NOMO-1 treated with DMSO at 0.1 percent for 48 hours (cell line): Measurements from ENCODE around the gene CDH13.

ENCODE experiments used
- DNase-seq: peaks from one replicate; lab custom pipeline; 2025; ENCODE audit not compliant: unreplicated experiment; lab: John Stamatoyannopoulos, UW

The CDH13 gene

GRCh38 chr16:82625066-82625968, 1.5 kb upstream of the CDH13 start:
- no peak for DNase-seq

- no peak for DNase-seq
Observed at GRCh38 chr16:82628088-82628423, 1.3 kb downstream of the CDH13 start.

GRCh38 chr16:82628711-82629110, 1.9 kb downstream of the CDH13 start:
- no peak for DNase-seq

- no peak for DNase-seq
Observed at GRCh38 chr16:82629441-82630027, 2.8 kb downstream of the CDH13 start.

GRCh38 chr16:82630219-82630618, 3.5 kb downstream of the CDH13 start:
- no peak for DNase-seq

- DNase-seq: no peak
Observed at GRCh38 chr16:82630688-82631087, 3.9 kb downstream of the CDH13 start.

GRCh38 chr16:82631701-82632685, 5.2 kb downstream of the CDH13 start:
- no peak for DNase-seq

GRCh38 chr16:82633964-82634600, 7.3 kb downstream of the CDH13 start:
- DNase-seq: no peak

GRCh38 chr16:82634955-82635610, 8.3 kb downstream of the CDH13 start:
- DNase-seq: no peak

- DNase-seq: no peak
Observed at GRCh38 chr16:82636485-82636884, 9.7 kb downstream of the CDH13 start.

GRCh38 chr16:82636958-82637357, 10.2 kb downstream of the CDH13 start:
- DNase-seq: no peak

- no peak for DNase-seq
Observed at GRCh38 chr16:82638095-82638798, 11.5 kb downstream of the CDH13 start.

- DNase-seq: no peak
Observed at GRCh38 chr16:82639263-82639662, 12.5 kb downstream of the CDH13 start.

GRCh38 chr16:82639666-82640336, 13.0 kb downstream of the CDH13 start:
- no peak for DNase-seq

GRCh38 chr16:82641336-82641984, 14.7 kb downstream of the CDH13 start:
- no peak for DNase-seq

GRCh38 chr16:82643136-82643535, 16.4 kb downstream of the CDH13 start:
- no peak for DNase-seq

GRCh38 chr16:82643936-82644630, 17.3 kb downstream of the CDH13 start:
- DNase-seq: no peak

GRCh38 chr16:82646504-82646903, 19.7 kb downstream of the CDH13 start:
- DNase-seq: no peak
